Left ventricle myocardium inferior (tissue), 1 donor: Measurements from ENCODE around the gene SLC35B2. TPM values are rescaled to one million over a fixed set of nuclear protein-coding genes. Genes with fewer than 3 reads are reported as not detected.
A peak's percentile ranks its signal among the peaks of the same experiment; 100 is the strongest.

Experiments used
- DNase-seq: peaks from one replicate; pipeline ENCODE4 v3.0.0-alpha.2; 2020
- H3K27ac ChIP-seq: fragments of 200-600 bp; replicated peaks from 2 replicates; pipeline ENCODE4 v1.8.0; 2021
- H3K27me3 ChIP-seq: fragments of 200-600 bp; 2 replicates; pipeline ENCODE4 v1.8.0; 2021; ENCODE audit warnings: low read depth
- H3K36me3 ChIP-seq: fragments of 200-600 bp; 2 replicates; pipeline ENCODE4 v1.8.0; 2021
- H3K4me1 ChIP-seq: fragments of 200-600 bp; 2 replicates; pipeline ENCODE4 v1.8.0; 2021
- H3K4me3 ChIP-seq: fragments of 200-600 bp; 2 replicates; pipeline ENCODE4 v1.8.0; 2021; ENCODE audit warnings: mild to moderate bottlenecking, moderate library complexity
- H3K9me3 ChIP-seq: fragments of 200-600 bp; replicated peaks from 2 replicates; pipeline ENCODE4 v1.8.0; 2021
- CTCF ChIP-seq: fragments of 200-600 bp; IDR thresholded peaks from 2 replicates; pipeline ENCODE4 v1.8.0; 2021; ENCODE audit warnings: antibody characterized with exemption, mild to moderate bottlenecking, borderline replicate concordance
- intact Hi-C: fragments of 100-400 bp; cut with micrococcal nuclease; formaldehyde crosslinking; loops from one replicate; pipeline ENCODE4 v1.11.0; 2022
- total RNA-seq: library from RNA; stranded (reverse); fragmentation: NEBNext Ultra II Directional; extraction: Animal tissue kit (Norgen Biotek cat#: 25700); gene quantifications from one replicate; pipeline ENCODE4 v1.2.1, GENCODE V29; 2021
- donor health status: DM: no; HTN: yes; CAD: no; lungs with severe emphysema.

SLC35B2 gene
- total RNA-seq, 1 donor from 2014 or later: 20.2 TPM

- peaks cover 55% of the 10 kb centered on the region for H3K4me1 ChIP-seq
- no peaks in the 10 kb centered on the region for H3K9me3 ChIP-seq
- no peak overlapping the region for H3K4me3 ChIP-seq
- H3K27ac ChIP-seq: peak overlapping the region; percentile 96
- TF ChIP-seq CTCF: no peak
- DNase-seq: no peak
- intact Hi-C loops: no loop called here
- peaks cover 36% of the 10 kb centered on the region for H3K36me3 ChIP-seq
- H3K27me3 ChIP-seq: no peaks in the 10 kb centered on the region
Measured at GRCh38 chr6:44258325-44258863, 1.1 kb upstream of the SLC35B2 start.

GRCh38 chr6:44257753-44258324 lies 511 bp upstream of the SLC35B2 start:
- no peaks in the 10 kb centered on the region for H3K27me3 ChIP-seq
- H3K27ac ChIP-seq: peak overlapping the region; percentile 96
- peak overlapping the region; percentile 99 for H3K4me3 ChIP-seq
- no peaks in the 10 kb centered on the region for H3K9me3 ChIP-seq
- DNase-seq: no peak
- peaks cover 55% of the 10 kb centered on the region for H3K4me1 ChIP-seq
- TF ChIP-seq CTCF: peak; percentile 35
- intact Hi-C loops: no loop called here
- H3K36me3 ChIP-seq: peaks cover 41% of the 10 kb centered on the region

- H3K4me1 ChIP-seq: peaks cover 60% of the 10 kb centered on the region
- H3K27me3 ChIP-seq: no peaks in the 10 kb centered on the region
- peak overlapping the region; percentile 99 for H3K4me3 ChIP-seq
- peak overlapping the region; percentile 96 for H3K27ac ChIP-seq
- DNase-seq: no peak
- intact Hi-C loops: no loop called here
- no peaks in the 10 kb centered on the region for H3K9me3 ChIP-seq
- TF ChIP-seq CTCF: no peak
- peaks cover 53% of the 10 kb centered on the region for H3K36me3 ChIP-seq
Measured at GRCh38 chr6:44256775-44257024, 628 bp downstream of the SLC35B2 start.

GRCh38 chr6:44255871-44256774 lies 1.2 kb downstream of the SLC35B2 start:
- H3K4me3 ChIP-seq: peak overlapping the region; percentile 99

More at GRCh38 chr6:44255871-44256774, 1.2 kb downstream of the SLC35B2 start:
- H3K4me1 ChIP-seq: peaks cover 66% of the 10 kb centered on the region
- no peaks in the 10 kb centered on the region for H3K9me3 ChIP-seq
- no peak for DNase-seq
- TF ChIP-seq CTCF: no peak
- peak overlapping the region; percentile 96 for H3K27ac ChIP-seq
- peaks cover 59% of the 10 kb centered on the region for H3K36me3 ChIP-seq
- intact Hi-C loops: no loop called here
- H3K27me3 ChIP-seq: no peaks in the 10 kb centered on the region
